Activated naive CD8-positive, alpha-beta T cell (primary cell): ENCODE data around the gene NR5A1.

Experiments
- H3K27ac Mint-ChIP-seq: one replicate; pipeline ENCODE4 v1.8.0; 2021; ENCODE audit warnings: mixed read lengths
- H3K27me3 Mint-ChIP-seq: one replicate; pipeline ENCODE4 v1.8.0; 2021; ENCODE audit warnings: mixed read lengths
- H3K36me3 Mint-ChIP-seq: one replicate; pipeline ENCODE4 v1.8.0; 2021; ENCODE audit warnings: mixed read lengths
- H3K4me1 Mint-ChIP-seq: one replicate; pipeline ENCODE4 v1.8.0; 2021; ENCODE audit warnings: low read depth, mixed read lengths
- H3K4me3 Mint-ChIP-seq: one replicate; pipeline ENCODE4 v1.8.0; 2021; ENCODE audit warnings: mild to moderate bottlenecking, mixed read lengths
- H3K9me3 Mint-ChIP-seq: one replicate; pipeline ENCODE4 v1.8.0; 2021; ENCODE audit warnings: low read depth, mixed read lengths

NR5A1 gene

GRCh38 chr9:124485936-124486335, 21.3 kb downstream of the NR5A1 start:
- Mint-ChIP-seq H3K27me3 (no peaks in the 10 kb centered on the region), H3K27ac (no peak overlapping the region), H3K4me3 (no peak overlapping the region), H3K9me3 (no peaks in the 10 kb centered on the region), H3K4me1 (no peaks in the 10 kb centered on the region), H3K36me3 (no peaks in the 10 kb centered on the region)

- H3K4me3 Mint-ChIP-seq, result no peak overlapping the region
- no peaks in the 10 kb centered on the region for H3K4me1 Mint-ChIP-seq
- H3K27ac Mint-ChIP-seq, result no peak overlapping the region
- no peaks in the 10 kb centered on the region for H3K36me3 Mint-ChIP-seq
- no peaks in the 10 kb centered on the region for H3K27me3 Mint-ChIP-seq
- no peaks in the 10 kb centered on the region for H3K9me3 Mint-ChIP-seq
These were observed 22.0 kb downstream of the NR5A1 start for GRCh38 chr9:124485201-124485600.

- no peak overlapping the region for H3K27ac Mint-ChIP-seq
- H3K4me1 Mint-ChIP-seq, result no peaks in the 10 kb centered on the region
These were observed 23.7 kb downstream of the NR5A1 start for GRCh38 chr9:124483481-124483880.

GRCh38 chr9:124482431-124483031, 24.7 kb downstream of the NR5A1 start:
- Mint-ChIP-seq H3K9me3 (no peaks in the 10 kb centered on the region), H3K36me3 (no peaks in the 10 kb centered on the region), H3K27ac (no peak overlapping the region), H3K4me3 (no peak overlapping the region), H3K4me1 (no peaks in the 10 kb centered on the region), H3K27me3 (no peaks in the 10 kb centered on the region)

More at GRCh38 chr9:124483481-124483880, 23.7 kb downstream of the NR5A1 start:
- Mint-ChIP-seq H3K36me3 (no peaks in the 10 kb centered on the region), H3K9me3 (no peaks in the 10 kb centered on the region), H3K27me3 (no peaks in the 10 kb centered on the region), H3K4me3 (no peak overlapping the region)

- Mint-ChIP-seq H3K4me3 (no peak overlapping the region), H3K9me3 (no peaks in the 10 kb centered on the region), H3K36me3 (no peaks in the 10 kb centered on the region), H3K4me1 (no peaks in the 10 kb centered on the region), H3K27me3 (no peaks in the 10 kb centered on the region), H3K27ac (no peak overlapping the region)
These were observed 26.1 kb downstream of the NR5A1 start for GRCh38 chr9:124481115-124481514.

- H3K36me3 Mint-ChIP-seq, result no peaks in the 10 kb centered on the region
- H3K27ac Mint-ChIP-seq, result no peak overlapping the region
- H3K9me3 Mint-ChIP-seq, result no peaks in the 10 kb centered on the region
- no peaks in the 10 kb centered on the region for H3K4me1 Mint-ChIP-seq
- no peak overlapping the region for H3K4me3 Mint-ChIP-seq
- no peaks in the 10 kb centered on the region for H3K27me3 Mint-ChIP-seq
These were observed 26.6 kb downstream of the NR5A1 start for GRCh38 chr9:124480621-124480981.

GRCh38 chr9:124479947-124480620, 27.1 kb downstream of the NR5A1 start:
- no peaks in the 10 kb centered on the region for H3K27me3 Mint-ChIP-seq
- no peak overlapping the region for H3K27ac Mint-ChIP-seq
- no peaks in the 10 kb centered on the region for H3K4me1 Mint-ChIP-seq
- H3K36me3 Mint-ChIP-seq, result no peaks in the 10 kb centered on the region
- no peaks in the 10 kb centered on the region for H3K9me3 Mint-ChIP-seq
- H3K4me3 Mint-ChIP-seq, result no peak overlapping the region

- Mint-ChIP-seq H3K27ac (no peak overlapping the region), H3K9me3 (no peaks in the 10 kb centered on the region), H3K27me3 (no peaks in the 10 kb centered on the region), H3K4me3 (no peak overlapping the region), H3K4me1 (no peaks in the 10 kb centered on the region), H3K36me3 (no peaks in the 10 kb centered on the region)
These were observed 27.8 kb downstream of the NR5A1 start for GRCh38 chr9:124479371-124479770.

- no peak overlapping the region for H3K4me3 Mint-ChIP-seq
- H3K4me1 Mint-ChIP-seq, result no peaks in the 10 kb centered on the region
- peaks cover 1% of the 10 kb centered on the region for H3K27me3 Mint-ChIP-seq
- no peak overlapping the region for H3K27ac Mint-ChIP-seq
- H3K9me3 Mint-ChIP-seq, result no peaks in the 10 kb centered on the region
- H3K36me3 Mint-ChIP-seq, result no peaks in the 10 kb centered on the region
These were observed 28.8 kb downstream of the NR5A1 start for GRCh38 chr9:124478354-124478753.

GRCh38 chr9:124477648-124478285, 29.4 kb downstream of the NR5A1 start:
- no peak overlapping the region for H3K4me3 Mint-ChIP-seq
- H3K36me3 Mint-ChIP-seq, result no peaks in the 10 kb centered on the region
- peaks cover 1% of the 10 kb centered on the region for H3K27me3 Mint-ChIP-seq
- no peaks in the 10 kb centered on the region for H3K4me1 Mint-ChIP-seq
- no peak overlapping the region for H3K27ac Mint-ChIP-seq
- H3K9me3 Mint-ChIP-seq, result no peaks in the 10 kb centered on the region

- H3K4me1 Mint-ChIP-seq, result no peaks in the 10 kb centered on the region
- peaks cover 1% of the 10 kb centered on the region for H3K27me3 Mint-ChIP-seq
- H3K36me3 Mint-ChIP-seq, result no peaks in the 10 kb centered on the region
- no peaks in the 10 kb centered on the region for H3K9me3 Mint-ChIP-seq
- H3K4me3 Mint-ChIP-seq, result no peak overlapping the region
- no peak overlapping the region for H3K27ac Mint-ChIP-seq
These were observed 30.0 kb downstream of the NR5A1 start for GRCh38 chr9:124477211-124477647.

- peaks cover 4% of the 10 kb centered on the region for H3K27me3 Mint-ChIP-seq
- H3K36me3 Mint-ChIP-seq, result no peaks in the 10 kb centered on the region
- H3K9me3 Mint-ChIP-seq, result no peaks in the 10 kb centered on the region
- no peaks in the 10 kb centered on the region for H3K4me1 Mint-ChIP-seq
- no peak overlapping the region for H3K4me3 Mint-ChIP-seq
- no peak overlapping the region for H3K27ac Mint-ChIP-seq
These were observed 31.1 kb downstream of the NR5A1 start for GRCh38 chr9:124475868-124476690.

- Mint-ChIP-seq H3K9me3 (no peaks in the 10 kb centered on the region), H3K27ac (no peak overlapping the region), H3K27me3 (peaks cover 4% of the 10 kb centered on the region)
These were observed 31.9 kb downstream of the NR5A1 start for GRCh38 chr9:124475158-124475867.

GRCh38 chr9:124474151-124474550, 33.0 kb downstream of the NR5A1 start:
- H3K27ac Mint-ChIP-seq, result no peak overlapping the region
- no peaks in the 10 kb centered on the region for H3K4me1 Mint-ChIP-seq
- peaks cover 4% of the 10 kb centered on the region for H3K27me3 Mint-ChIP-seq
- H3K9me3 Mint-ChIP-seq, result no peaks in the 10 kb centered on the region
- no peak overlapping the region for H3K4me3 Mint-ChIP-seq
- H3K36me3 Mint-ChIP-seq, result no peaks in the 10 kb centered on the region

More at GRCh38 chr9:124475158-124475867, 31.9 kb downstream of the NR5A1 start:
- H3K4me3 Mint-ChIP-seq, result no peak overlapping the region
- H3K4me1 Mint-ChIP-seq, result no peaks in the 10 kb centered on the region
- no peaks in the 10 kb centered on the region for H3K36me3 Mint-ChIP-seq
